Gastrocnemius medialis (tissue), 4 donors: Measurements from ENCODE around the gene CDH4. TPM values are rescaled to one million over a fixed set of nuclear protein-coding genes. Genes with fewer than 3 reads are reported as not detected.
A peak's percentile ranks its signal among the peaks of the same experiment; 100 is the strongest.

Experiments
- ATAC-seq, 2 donors: fragments of 150-250 bp; one replicate each; pipeline ENCODE4 v1.9.1; 2016
- DNase-seq, 2 donors: peaks; one replicate each; pipeline ENCODE4 v3.0.0-alpha.2; 2019
- H3K27ac ChIP-seq, 4 donors: fragments of 200-600 bp; sonication (generic); 1 replicate in 1 of 4; 2 replicates in 3 of 4; pipeline ENCODE4 v1.5.1; 2016 to 2018; ENCODE audit warnings: mild to moderate bottlenecking in 2 of 4, moderate library complexity in 1 of 4
- H3K27me3 ChIP-seq, 3 donors: fragments of 200-600 bp; sonication (generic) in 2 of 3; 1 replicate in 1 of 3; 2 replicates in 2 of 3; pipeline versions ENCODE4 v1.5.1 to v1.6.0; 2016 to 2019; ENCODE audit warnings: mild to moderate bottlenecking in 1 of 3, moderate library complexity in 1 of 3
- H3K36me3 ChIP-seq, 2 donors: fragments of 200-600 bp; sonication (generic) in 1 of 2; one replicate each; pipeline ENCODE4 v1.5.1; 2017 to 2018
- H3K4me1 ChIP-seq, 2 donors: fragments of 200-600 bp; sonication (generic) in 1 of 2; one replicate each; pipeline ENCODE4 v1.5.1; 2016 to 2017; ENCODE audit warnings: mild to moderate bottlenecking in 2 of 2
- H3K4me3 ChIP-seq, 4 donors: fragments of 200-600 bp; sonication (generic) in 3 of 4; 1 replicate in 1 of 4; 2 replicates in 3 of 4; pipeline ENCODE4 v1.5.1; 2016 to 2019; ENCODE audit warnings: mild to moderate bottlenecking in 2 of 4
- H3K9me3 ChIP-seq, 3 donors: fragments of 200-600 bp; sonication (generic) in 2 of 3; 1 replicate in 1 of 3; 2 replicates in 2 of 3; pipeline ENCODE4 v1.5.1; 2016 to 2019
- CTCF ChIP-seq, 5 experiments: fragments of 450-650 bp in 3 of 5; fragments of 200-600 bp in 2 of 5; sonication (generic) in 2 of 5; IDR thresholded peaks in 4 of 5; conservative IDR thresholded peaks in 1 of 5; 1 replicate in 4 of 5; 2 replicates in 1 of 5; pipeline ENCODE4 v1.5.1; 2016 to 2019; ENCODE audit warnings: antibody characterized with exemption in 5 of 5, mild to moderate bottlenecking in 3 of 5, moderate library complexity in 3 of 5
- POLR2A ChIP-seq, 2 donors: fragments of 450-650 bp; IDR thresholded peaks; one replicate each; pipeline ENCODE4 v1.6.1; 2017; ENCODE audit warnings: antibody characterized with exemption in 2 of 2, mild to moderate bottlenecking in 2 of 2, moderate library complexity in 2 of 2
- in situ Hi-C, 4 donors: fragments of 200-750 bp; cut with MboI; loops; one replicate each; pipeline versions ENCODE4 v1.15.0 to v1.8.0; 2017; ENCODE audit warnings: low sequenced_read_pairs in 4 of 4
- intact Hi-C: fragments of 100-400 bp; cut with DNase I; formaldehyde crosslinking; loops from one replicate; pipeline ENCODE4 v1.15.1; 2023; ENCODE audit warnings: low total_unique reads
- total RNA-seq, 4 donors: library from RNA; depleted of rRNA; stranded (reverse); fragments of >200 nt; gene quantifications; one replicate each; pipeline versions ENCODE4 v1.1.0 to v1.2.3, GENCODE V29; 2016

The CDH4 gene
- total RNA-seq, 4 donors from 2014 or later: 0.38 to 1.2 (median 0.86) TPM

GRCh38 chr20:61840779-61841455, 588.9 kb downstream of the CDH4 start:
- intact Hi-C loops (no loop called here), in situ Hi-C loops (no loop called here)
- Histone ChIP-seq H3K36me3 (no peaks in the 10 kb centered on the region), H3K27me3 (no peaks in the 10 kb centered on the region), H3K4me3 (no peak overlapping the region), H3K4me1 (no peaks in the 10 kb centered on the region), H3K9me3 (no peaks in the 10 kb centered on the region), H3K27ac (no peak overlapping the region)
- DNase-seq (peak in 1 of 2 donors; percentile 3), ATAC-seq (no peak)
- TF ChIP-seq CTCF (IDR thresholded peaks at IDR 0.05 in 4 of 5, conservative IDR thresholded peaks at IDR 0.05 in 1 of 5) (no peak), POLR2A (IDR thresholded peaks at IDR 0.05) (no peak)

- Histone ChIP-seq H3K27ac (no peak overlapping the region), H3K4me1 (no peaks in the 10 kb centered on the region), H3K9me3 (no peaks in the 10 kb centered on the region), H3K4me3 (no peak overlapping the region), H3K27me3 (no peaks in the 10 kb centered on the region), H3K36me3 (no peaks in the 10 kb centered on the region)
- ATAC-seq (no peak), DNase-seq (no peak)
- intact Hi-C loops (no loop called here), in situ Hi-C loops (no loop called here)
- TF ChIP-seq CTCF (IDR thresholded peaks at IDR 0.05 in 4 of 5, conservative IDR thresholded peaks at IDR 0.05 in 1 of 5): no peak
- TF ChIP-seq POLR2A (IDR thresholded peaks at IDR 0.05): no peak
These were observed 589.5 kb downstream of the CDH4 start for GRCh38 chr20:61841551-61841950.

GRCh38 chr20:61841966-61842365, 589.9 kb downstream of the CDH4 start:
- intact Hi-C loops: no loop called here
- H3K4me1 ChIP-seq: no peaks in the 10 kb centered on the region
- H3K36me3 ChIP-seq: no peaks in the 10 kb centered on the region
- no peak overlapping the region for H3K27ac ChIP-seq
- H3K27me3 ChIP-seq: no peaks in the 10 kb centered on the region
- H3K4me3 ChIP-seq: no peak overlapping the region
- no peak for TF ChIP-seq CTCF (IDR thresholded peaks at IDR 0.05 in 4 of 5, conservative IDR thresholded peaks at IDR 0.05 in 1 of 5)
- no peak for TF ChIP-seq POLR2A (IDR thresholded peaks at IDR 0.05)
- DNase-seq: peak in 1 of 2 donors; percentile 3
- no peaks in the 10 kb centered on the region for H3K9me3 ChIP-seq
- no peak for ATAC-seq
- in situ Hi-C loops: no loop called here

- no peak overlapping the region for H3K27ac ChIP-seq
- no peaks in the 10 kb centered on the region for H3K9me3 ChIP-seq
- H3K4me3 ChIP-seq: no peak overlapping the region
- TF ChIP-seq POLR2A (IDR thresholded peaks at IDR 0.05) (no peak), CTCF (IDR thresholded peaks at IDR 0.05 in 4 of 5, conservative IDR thresholded peaks at IDR 0.05 in 1 of 5) (no peak)
- no peaks in the 10 kb centered on the region for H3K4me1 ChIP-seq
- no peaks in the 10 kb centered on the region for H3K27me3 ChIP-seq
- intact Hi-C loops: no loop called here
- no peak for DNase-seq
- no peaks in the 10 kb centered on the region for H3K36me3 ChIP-seq
- in situ Hi-C loops: no loop called here
- no peak for ATAC-seq
These were observed 592.6 kb downstream of the CDH4 start for GRCh38 chr20:61844621-61845020.

- no peaks in the 10 kb centered on the region for H3K4me1 ChIP-seq
- intact Hi-C loops (no loop called here), in situ Hi-C loops (no loop called here)
- no peak overlapping the region for H3K27ac ChIP-seq
- DNase-seq (no peak), ATAC-seq (no peak)
- H3K9me3 ChIP-seq: no peaks in the 10 kb centered on the region
- no peak for TF ChIP-seq POLR2A (IDR thresholded peaks at IDR 0.05)
- no peaks in the 10 kb centered on the region for H3K36me3 ChIP-seq
- H3K27me3 ChIP-seq: no peaks in the 10 kb centered on the region
- no peak overlapping the region for H3K4me3 ChIP-seq
These were observed 593.2 kb downstream of the CDH4 start for GRCh38 chr20:61845233-61845671.
